GM18498 (cell line): ENCODE measurements around the gene ZBTB7B.
"Not testable (repeated sequence)": the region's sequence is repeated elsewhere in the genome, so short reads cannot be mapped to it uniquely, and the experiment has no call there.

Source experiments
- ATAC-seq: cut with Tn5 transposase; IDR thresholded peaks from one replicate; pipeline ENCODE4 v1.9.1; 2021; ENCODE audit warnings: mild to moderate bottlenecking, moderate library complexity; ENCODE audit not compliant: unreplicated experiment

ZBTB7B gene

GRCh38 chr1:154967331-154967950 is 35.2 kb upstream of the ZBTB7B start:
- no peak for ATAC-seq

- no peak for ATAC-seq
Measured at GRCh38 chr1:154968731-154969130, 33.9 kb upstream of the ZBTB7B start.

GRCh38 chr1:154969246-154969645 is 33.4 kb upstream of the ZBTB7B start:
- no peak for ATAC-seq

GRCh38 chr1:154969860-154970452 is 32.6 kb upstream of the ZBTB7B start:
- no peak for ATAC-seq

GRCh38 chr1:154970631-154971340 is 31.8 kb upstream of the ZBTB7B start, which contains the start of gene SHC1:
Gene SHC1 (minus strand): TSS chr1:154970747. CDS start chr1:154970526, 221 bp downstream.
- ATAC-seq: no peak

- ATAC-seq: no peak
Measured at GRCh38 chr1:154971341-154971998, 31.1 kb upstream of the ZBTB7B start.

- ATAC-seq: no peak
Measured at GRCh38 chr1:154972213-154972516, 30.4 kb upstream of the ZBTB7B start.

GRCh38 chr1:154972517-154973343 is 29.9 kb upstream of the ZBTB7B start:
- no peak for ATAC-seq

GRCh38 chr1:154973344-154974101 is 29.1 kb upstream of the ZBTB7B start:
- ATAC-seq: peak; percentile 25

GRCh38 chr1:154974102-154974807 is 28.3 kb upstream of the ZBTB7B start, which contains the start of gene CKS1B:
Gene CKS1B (plus strand): TSS chr1:154974681. CDS start chr1:154974746, 65 bp downstream.
- peak; percentile 76 for ATAC-seq

GRCh38 chr1:154974808-154975408 is 27.7 kb upstream of the ZBTB7B start:
- peak; percentile 49 for ATAC-seq

- ATAC-seq: no peak
Measured at GRCh38 chr1:154975409-154976059, 27.1 kb upstream of the ZBTB7B start.

GRCh38 chr1:154977762-154978161 is 24.8 kb upstream of the ZBTB7B start:
- not testable (repeated sequence) for ATAC-seq

- no peak for ATAC-seq
Measured at GRCh38 chr1:154978360-154978759, 24.2 kb upstream of the ZBTB7B start.

- ATAC-seq: no peak
Measured at GRCh38 chr1:154982341-154982740, 20.3 kb upstream of the ZBTB7B start.

- ATAC-seq: peak; percentile 97
Measured at GRCh38 chr1:154982897-154983648, 19.5 kb upstream of the ZBTB7B start, which contains the start of gene FLAD1. Gene FLAD1 (plus strand): TSS chr1:154983344. CDS start chr1:154983695, 351 bp downstream.

- no peak for ATAC-seq
Measured at GRCh38 chr1:154983776-154984466, 18.7 kb upstream of the ZBTB7B start.
